ENCODE measurements around the gene MAN2A2. TPM values are rescaled to one million over a fixed set of nuclear protein-coding genes. Genes with fewer than 3 reads are reported as not detected.
A peak's percentile ranks its signal among the peaks of the same experiment; 100 is the strongest.

MAN2A2 gene
- total and polyA plus RNA-seq, 9 of the 15 experiments (the other 6 are each of a cell fraction or from before 2014, with no cell fraction given), result 7.3 to 151 (median 43.4) TPM

- H3K4me2 ChIP-seq (ENCODE audit: insufficient read depth, low read length), result peak overlapping the region; percentile 99
- DNase-seq (ENCODE audit: extremely low read depth in 1 of 4, low spot score in 3 of 4) (no peak), ATAC-seq (no peak), FAIRE-seq (no peak)
- H3K4me3 ChIP-seq, result peak overlapping the region; percentile 66
- H2AFZ ChIP-seq (ENCODE audit: low read depth, low read length), result peak overlapping the region; percentile 94
- H3K4me1 ChIP-seq (replicated peaks in 1 of 2; ENCODE audit: control insufficient read depth in 2 of 2, insufficient read depth in 2 of 2, low read length in 2 of 2), result peaks cover 39 to 69% of the 10 kb centered on the region in 2 experiments
- BruUV-seq (replicated peaks), result no TSS peak
- peak overlapping the region; percentile 85 to 96 for H3K9ac ChIP-seq (ENCODE audit: insufficient read depth in 1 of 2, low read depth in 2 of 2, low read length in 2 of 2)
- POLR2A ChIA-PET, result interaction anchor here (0.6 to 6.7 kb wide), 22 partner anchors 9 to 440 kb away, joined by 3 to 70 read pairs (median 4); partner anchors contain the start of gene MAN2A2
- H3K36me3 ChIP-seq (ENCODE audit: control insufficient read depth, insufficient read depth, low read length), result peaks cover 10% of the 10 kb centered on the region; the same call in 2 of the 3 replicates
- 0% methylated on average over 6 of the region's 6 CpGs for WGBS (ENCODE audit: insufficient coverage, low coverage, missing lambda C conversion rate)
- H3K27me3 ChIP-seq (ENCODE audit: control insufficient read depth in 2 of 2, insufficient read depth in 2 of 2, low read length in 2 of 2), result no peaks in the 10 kb centered on the region
- H3K79me2 ChIP-seq (ENCODE audit: control insufficient read depth, insufficient read depth, low read length), result peaks cover 50% of the 10 kb centered on the region
- H3K27ac ChIP-seq (ENCODE audit: extremely low read depth, low read depth, low read length), result peak overlapping the region; percentile 92
- no peaks in the 10 kb centered on the region for H3K9me3 ChIP-seq (replicated peaks; ENCODE audit: control insufficient read depth, insufficient read depth, low read depth, low read length)
- H4K20me1 ChIP-seq (replicated peaks; ENCODE audit: control insufficient read depth, insufficient read depth, low read length), result no peaks in the 10 kb centered on the region
- in situ Hi-C loops (cut with MboI), result no loop called here
- H3K9me1 ChIP-seq (ENCODE audit: control insufficient read depth, insufficient read depth, low read length), result no peaks in the 10 kb centered on the region
- CTCF ChIA-PET (ENCODE audit: low intra/inter-chr PET ratio), result interaction anchor here (0.8 to 2.2 kb wide), 6 partner anchors 30 to 638 kb away, joined by 3 to 8 read pairs (median 4); no protein-coding TSS in a partner anchor
- intact Hi-C loops (cut with micrococcal nuclease), result loop anchor here (1.0 to 10.0 kb wide), 7 partner anchors 30 to 637 kb away; no protein-coding TSS in a partner anchor
- no peak; the same call in 1 of the 2 replicates for TF ChIP-seq STAG1 (CRISPR knock-in tag; IDR thresholded peaks at IDR 0.05; ENCODE audit: borderline replicate concordance)
- 0 out of 2 replicates have a peak, but pooled peaks have one; percentile 21 for TF ChIP-seq KLF16 (IDR thresholded peaks at IDR 0.05)
- TF ChIP-seq ARID3B (CRISPR knock-in tag; IDR thresholded peaks at IDR 0.05; ENCODE audit: borderline replicate concordance), result no peak
- TF ChIP-seq ZNF592 (IDR thresholded peaks at IDR 0.05), result peak; percentile 30; the same call in 1 of the 2 replicates
- TF ChIP-seq STAT5A (IDR thresholded peaks at IDR 0.05; ENCODE audit: borderline replicate concordance, low read length), result no peak
- TF ChIP-seq THRA (IDR thresholded peaks at IDR 0.05), result no peak
- TF ChIP-seq ZNF444 (CRISPR knock-in tag; IDR thresholded peaks at IDR 0.05), result no peak
- no peak for TF ChIP-seq CAMTA2 (CRISPR knock-in tag; conservative IDR thresholded peaks at IDR 0.05)
- no peak for TF ChIP-seq CUX1 (CRISPR knock-in tag; IDR thresholded peaks at IDR 0.05)
- no peak for TF ChIP-seq TGIF2 (CRISPR knock-in tag; IDR thresholded peaks at IDR 0.05)
- no peak for TF ChIP-seq NCOA6 (IDR thresholded peaks at IDR 0.05)
Observed at GRCh38 chr15:90931575-90931827, 28.4 kb downstream of the MAN2A2 start.
